ENCODE data around the gene ATP8A2. TPM values are rescaled to one million over a fixed set of nuclear protein-coding genes. Genes with fewer than 3 reads are reported as not detected.
"Not testable (repeated sequence)": the region's sequence is repeated elsewhere in the genome, so short reads cannot be mapped to it uniquely, and the experiment has no call there.

Gene ATP8A2
- total RNA-seq, 3 donors from 2014 or later = under 0.01 to 1.0 (median under 0.01) TPM

- Histone ChIP-seq H3K36me3 (no peaks in the 10 kb centered on the region), H3K4me1 (no peaks in the 10 kb centered on the region), H3K27me3 (no peaks in the 10 kb centered on the region), H3K4me3 (no peak overlapping the region), H3K9me3 (no peaks in the 10 kb centered on the region), H3K27ac (no peak overlapping the region)
- intact Hi-C loops (cut with DNase I; ENCODE audit: low total_unique reads) = no loop called here
- TF ChIP-seq POLR2AphosphoS5 (IDR thresholded peaks at IDR 0.05) = no peak
- TF ChIP-seq CTCF (IDR thresholded peaks at IDR 0.05) = no peak
- TF ChIP-seq POLR2A (IDR thresholded peaks at IDR 0.05) = no peak
- DNase-seq (ENCODE audit: low spot score in 2 of 2) = no peak
These were observed 398.8 kb downstream of the ATP8A2 start for GRCh38 chr13:25770601-25771000.

DNA sequence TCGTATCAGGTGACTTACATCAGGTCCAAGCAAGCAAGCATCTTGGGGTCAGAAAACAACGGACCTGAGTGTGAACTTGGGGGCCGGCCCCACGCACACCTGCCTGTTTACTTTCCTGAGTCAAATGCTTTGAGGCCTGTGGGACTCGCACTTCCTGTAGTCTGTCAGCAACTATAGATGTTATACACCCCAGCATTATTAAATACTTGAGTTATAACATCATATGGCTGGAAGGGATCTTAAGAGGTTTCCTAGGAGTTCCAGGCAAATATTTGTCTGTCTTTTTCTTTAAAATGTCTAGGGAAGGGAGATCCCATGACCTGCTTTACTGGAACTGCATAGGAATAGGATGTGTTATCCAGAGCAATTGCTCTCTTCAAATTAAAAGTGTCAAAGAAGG, 399.4 kb downstream of the ATP8A2 start:
- no peak for DNase-seq (ENCODE audit: low spot score in 2 of 2)
- intact Hi-C loops (cut with DNase I; ENCODE audit: low total_unique reads) = no loop called here
- no peak overlapping the region for H3K4me3 ChIP-seq
- H3K9me3 ChIP-seq = no peaks in the 10 kb centered on the region
- peak overlapping the region in 1 of 2 donors; percentile 38 for H3K27ac ChIP-seq
- no peaks in the 10 kb centered on the region for H3K36me3 ChIP-seq
- no peaks in the 10 kb centered on the region for H3K4me1 ChIP-seq
- no peaks in the 10 kb centered on the region for H3K27me3 ChIP-seq
- no peak for TF ChIP-seq POLR2AphosphoS5 (IDR thresholded peaks at IDR 0.05)

GRCh38 chr13:25771641-25772478, 400.1 kb downstream of the ATP8A2 start:
- intact Hi-C loops (cut with DNase I; ENCODE audit: low total_unique reads) = no loop called here
- Histone ChIP-seq H3K27ac (peak overlapping the region in 1 of 2 donors; percentile 38), H3K4me3 (no peak overlapping the region), H3K36me3 (no peaks in the 10 kb centered on the region), H3K27me3 (no peaks in the 10 kb centered on the region), H3K9me3 (no peaks in the 10 kb centered on the region), H3K4me1 (no peaks in the 10 kb centered on the region)
- TF ChIP-seq POLR2AphosphoS5 (IDR thresholded peaks at IDR 0.05) (no peak), POLR2A (IDR thresholded peaks at IDR 0.05) (no peak), CTCF (IDR thresholded peaks at IDR 0.05) (no peak)
- no peak for DNase-seq (ENCODE audit: low spot score in 2 of 2)

DNA sequence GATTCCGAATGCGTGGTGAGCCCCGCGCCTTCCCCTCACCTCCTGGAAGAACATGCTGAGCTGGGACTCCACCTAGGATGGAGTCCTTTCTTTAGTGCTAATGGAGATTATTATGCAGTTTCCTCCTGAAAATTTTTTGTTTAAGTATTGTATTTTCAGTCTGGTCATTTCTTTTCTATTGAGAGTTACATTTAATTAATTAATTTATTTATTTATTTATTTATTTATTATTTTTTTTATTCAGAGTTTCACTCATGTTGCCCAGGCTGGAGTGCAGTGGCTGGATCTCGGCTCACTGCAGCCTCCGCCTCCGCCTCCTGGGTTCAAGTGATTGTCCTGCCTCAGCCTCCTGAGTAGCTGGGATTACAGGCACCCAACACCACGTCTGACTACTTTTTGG, 400.8 kb downstream of the ATP8A2 start:
- intact Hi-C loops (cut with DNase I; ENCODE audit: low total_unique reads) = not testable (repeated sequence)

GRCh38 chr13:25774056-25774455, 402.3 kb downstream of the ATP8A2 start:
- H3K4me3 ChIP-seq; H3K9me3 ChIP-seq; DNase-seq (ENCODE audit: low spot score in 2 of 2); H3K36me3 ChIP-seq; H3K27ac ChIP-seq; H3K27me3 ChIP-seq; H3K4me1 ChIP-seq; intact Hi-C loops (cut with DNase I; ENCODE audit: low total_unique reads): not testable (repeated sequence)

More for the DNA sequence above, 400.8 kb downstream of the ATP8A2 start:
- not testable (repeated sequence) for H3K27ac ChIP-seq; H3K27me3 ChIP-seq; DNase-seq (ENCODE audit: low spot score in 2 of 2); H3K4me1 ChIP-seq; H3K4me3 ChIP-seq; H3K9me3 ChIP-seq; H3K36me3 ChIP-seq

- Histone ChIP-seq H3K4me3 (no peak overlapping the region), H3K27ac (no peak overlapping the region), H3K27me3 (no peaks in the 10 kb centered on the region), H3K36me3 (no peaks in the 10 kb centered on the region), H3K9me3 (no peaks in the 10 kb centered on the region), H3K4me1 (no peaks in the 10 kb centered on the region)
- DNase-seq (ENCODE audit: low spot score in 2 of 2) = no peak
- intact Hi-C loops (cut with DNase I; ENCODE audit: low total_unique reads) = no loop called here
- TF ChIP-seq POLR2A (IDR thresholded peaks at IDR 0.05) (no peak), POLR2AphosphoS5 (IDR thresholded peaks at IDR 0.05) (no peak), CTCF (IDR thresholded peaks at IDR 0.05) (no peak)
These were observed 403.5 kb downstream of the ATP8A2 start for GRCh38 chr13:25775275-25775674.
